CD4-positive, alpha-beta T cell treated with Interleukin-17A for 4 hours (primary cell): ENCODE measurements around the gene TPP1.

Experiments
- DNase-seq: peaks from one replicate; pipeline ENCODE4 v3.0.0-alpha.2; 2020; ENCODE audit warnings: mixed read lengths

The TPP1 gene

DNA sequence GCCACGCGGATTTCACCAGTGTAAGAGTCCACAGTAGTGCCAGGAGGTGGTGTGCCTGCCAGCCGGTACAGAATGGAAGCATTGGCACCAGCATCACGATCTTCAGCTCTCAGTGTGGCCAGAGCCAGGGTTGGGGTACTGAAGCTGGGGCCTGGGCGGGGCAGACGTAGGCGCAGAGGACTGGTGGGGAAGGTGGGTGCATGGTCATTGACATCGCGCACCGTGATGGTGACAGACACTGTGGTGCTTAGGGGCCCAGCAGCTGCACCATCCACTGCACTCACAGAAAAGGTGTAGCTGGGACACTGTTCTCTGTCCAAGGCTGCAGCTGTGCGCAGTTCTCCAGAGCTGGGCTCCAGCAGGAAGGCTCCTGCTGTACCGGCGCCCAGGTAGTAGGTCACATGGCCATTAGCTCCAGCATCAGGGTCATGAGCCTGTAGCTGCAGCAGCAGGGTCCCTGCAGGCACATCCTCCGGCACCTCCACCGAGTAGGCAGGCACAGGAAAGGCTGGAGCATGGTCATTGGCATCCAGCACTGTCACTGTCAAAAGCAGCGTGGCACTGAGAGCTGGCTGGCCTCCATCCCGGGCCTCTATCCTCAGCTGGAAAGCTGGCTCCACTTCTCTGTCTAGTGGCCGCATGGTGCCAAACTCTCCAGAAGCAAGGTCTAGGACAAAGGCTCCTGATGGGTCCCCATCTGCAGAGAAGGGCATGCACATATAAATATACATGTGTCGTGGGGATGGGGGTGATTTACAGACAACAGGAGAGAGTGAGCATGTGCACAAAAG lies 7.9 kb upstream of the TPP1 start:
- DNase-seq = no peak

DNA sequence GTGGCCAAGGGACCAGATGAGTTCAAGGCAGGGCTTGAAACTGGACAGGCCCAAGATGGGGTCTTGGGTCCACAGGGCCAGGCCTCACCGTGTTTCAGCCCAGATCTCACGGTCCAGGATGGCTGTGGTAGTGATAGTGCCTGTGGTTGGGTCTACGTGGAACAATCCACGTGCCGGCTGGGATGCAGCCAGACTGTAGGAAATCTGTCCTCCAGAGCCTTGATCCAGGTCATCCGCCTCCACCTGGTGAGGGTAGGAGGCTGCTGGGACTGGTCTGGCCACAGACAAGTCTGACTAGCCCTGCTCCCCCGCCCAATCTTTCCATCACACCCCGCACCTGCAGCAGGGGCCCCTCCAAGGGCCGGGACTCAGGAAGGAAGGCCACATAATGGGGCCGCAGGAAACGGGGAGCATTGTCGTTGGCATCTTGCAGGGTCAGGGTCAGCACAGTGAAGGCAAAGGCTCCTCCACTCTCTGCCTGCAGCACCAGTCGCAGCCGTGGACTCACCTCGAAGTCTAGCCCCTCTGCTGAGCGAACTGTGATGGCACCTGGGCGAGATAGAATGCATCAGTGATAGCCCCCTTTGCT lies 6.7 kb upstream of the TPP1 start:
- DNase-seq = no peak

GRCh38 chr11:6625156-6625831 lies 6.1 kb upstream of the TPP1 start:
- no peak for DNase-seq

DNA sequence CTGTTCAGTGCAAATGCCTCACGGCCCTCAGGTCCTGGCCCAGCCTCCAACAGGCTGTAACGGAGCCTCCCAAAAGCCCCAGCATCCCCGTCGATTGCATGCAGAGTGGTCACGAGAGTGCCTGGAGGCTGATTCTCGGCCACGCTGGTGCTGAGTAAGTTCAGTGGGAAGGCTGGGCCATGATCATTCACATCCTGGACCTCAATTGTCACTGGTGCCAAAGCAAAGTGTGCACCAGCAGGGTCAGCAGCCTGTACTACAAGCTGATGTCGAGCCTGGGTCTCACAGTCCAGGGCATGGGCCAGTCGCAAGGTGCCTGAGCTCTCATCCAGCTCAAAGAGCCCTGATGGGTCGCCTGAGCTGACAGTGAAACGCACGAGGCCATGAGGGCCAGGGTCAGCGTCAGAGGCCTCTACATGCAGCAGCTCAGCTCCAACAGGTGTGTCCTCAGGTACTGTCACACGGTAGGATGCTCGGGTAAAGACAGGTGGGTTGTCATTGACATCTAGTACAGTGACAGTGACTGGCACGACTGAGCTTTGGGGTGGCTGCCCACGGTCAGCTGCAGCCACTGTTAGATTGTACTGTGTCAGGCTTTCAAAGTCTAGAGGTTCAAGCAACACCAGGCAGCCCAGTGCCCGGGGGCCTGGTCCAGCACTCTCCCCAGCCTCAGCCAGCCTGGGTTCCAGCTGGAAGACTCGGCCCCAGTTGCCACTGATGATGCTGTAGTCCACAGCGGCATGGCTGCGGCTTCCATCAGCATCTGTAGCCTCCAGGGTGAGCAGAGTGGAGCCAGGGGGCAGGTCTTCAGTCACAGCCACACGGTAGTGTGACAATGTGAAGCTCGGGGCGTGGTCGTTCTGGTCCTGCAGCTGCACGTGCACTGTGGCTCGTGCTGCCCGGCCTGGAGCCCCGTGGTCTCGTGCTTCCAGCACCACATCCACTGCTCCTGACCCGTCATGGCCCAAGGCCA lies 4.5 kb upstream of the TPP1 start:
- no peak for DNase-seq

GRCh38 chr11:6622261-6623171 lies 3.3 kb upstream of the TPP1 start:
- no peak for DNase-seq

GRCh38 chr11:6621711-6622211 lies 2.5 kb upstream of the TPP1 start:
- DNase-seq = no peak

DNA sequence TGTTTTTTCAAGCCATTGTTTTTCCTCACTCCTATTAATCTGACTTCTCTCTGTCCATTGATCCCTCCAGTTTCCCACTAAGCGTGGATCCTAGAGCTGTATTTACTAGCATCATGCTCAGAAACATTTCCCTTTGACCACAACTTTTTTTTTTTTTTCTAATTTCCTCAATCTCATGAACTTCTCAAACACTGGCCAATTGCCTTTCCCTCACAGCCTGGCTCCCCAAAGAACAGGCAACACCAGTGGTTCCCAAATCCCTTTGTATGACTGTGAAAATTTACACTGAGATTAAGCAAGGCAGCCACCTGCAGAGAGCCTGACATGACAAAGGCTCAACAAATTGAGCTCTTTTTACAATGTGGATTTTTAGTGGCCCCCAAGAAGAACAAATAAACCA lies 1.4 kb upstream of the TPP1 start:
- DNase-seq = no peak

- DNase-seq = peak; percentile 83
Measured at GRCh38 chr11:6618117-6619003, 862 bp downstream of the TPP1 start.

DNA sequence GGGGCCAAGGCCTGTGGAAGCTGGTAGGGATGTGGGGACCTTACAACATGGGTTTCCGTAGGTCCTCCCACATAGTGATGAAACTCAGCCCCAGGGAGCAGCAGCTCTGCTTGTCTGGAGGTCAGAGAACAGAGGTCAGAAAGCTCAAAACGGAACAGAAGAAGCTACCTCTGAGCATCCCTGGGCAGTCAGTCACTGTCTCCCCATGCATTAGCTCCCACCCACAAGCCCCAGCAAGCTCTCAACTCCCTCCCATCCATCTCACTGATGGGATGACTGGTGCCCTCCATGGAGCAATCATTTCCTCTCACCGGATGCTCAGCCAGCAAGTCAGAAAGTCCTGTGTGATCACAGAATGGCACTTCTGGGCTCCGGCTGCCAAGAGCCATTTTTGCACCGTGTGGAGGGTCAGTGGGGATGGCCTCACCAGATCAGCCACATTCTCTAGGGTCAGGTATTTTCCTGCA lies 1.9 kb downstream of the TPP1 start:
- DNase-seq = no peak

- DNase-seq = no peak
Measured at GRCh38 chr11:6616596-6617250, 2.5 kb downstream of the TPP1 start.

DNA sequence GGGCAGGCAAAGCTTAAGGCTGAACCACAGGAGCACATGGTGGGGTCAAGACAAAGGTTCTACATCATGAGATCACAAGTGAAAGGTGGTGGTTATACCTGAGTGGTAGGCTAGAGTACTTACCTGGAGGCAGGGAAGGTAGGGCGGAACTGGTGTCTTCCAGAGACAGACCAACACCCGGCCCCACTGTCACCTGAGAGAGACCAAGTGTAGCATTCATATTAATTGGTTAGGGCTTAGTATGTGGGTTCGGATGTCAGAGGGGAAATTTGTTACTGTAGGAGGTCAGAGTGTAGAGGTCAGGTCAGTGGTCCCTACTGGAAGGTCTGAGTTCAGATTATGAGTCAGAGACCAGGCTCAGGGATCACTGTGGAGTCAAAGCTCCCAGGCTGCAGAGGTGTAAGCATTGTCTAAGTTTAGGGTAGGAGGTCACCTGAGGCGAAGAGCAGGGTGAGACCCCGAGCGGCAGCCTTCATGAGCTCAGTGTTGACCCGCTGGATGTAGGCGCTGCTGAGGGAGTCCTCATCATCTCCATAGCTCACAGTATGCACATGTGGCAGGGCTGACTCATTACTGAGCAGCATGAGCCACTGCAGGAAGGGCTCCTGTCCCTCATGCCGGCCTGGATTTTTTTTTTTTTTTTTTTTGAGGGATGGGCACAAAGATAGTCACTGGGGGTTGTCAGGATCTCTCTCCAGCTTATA lies 3.2 kb downstream of the TPP1 start:
- no peak for DNase-seq

DNA sequence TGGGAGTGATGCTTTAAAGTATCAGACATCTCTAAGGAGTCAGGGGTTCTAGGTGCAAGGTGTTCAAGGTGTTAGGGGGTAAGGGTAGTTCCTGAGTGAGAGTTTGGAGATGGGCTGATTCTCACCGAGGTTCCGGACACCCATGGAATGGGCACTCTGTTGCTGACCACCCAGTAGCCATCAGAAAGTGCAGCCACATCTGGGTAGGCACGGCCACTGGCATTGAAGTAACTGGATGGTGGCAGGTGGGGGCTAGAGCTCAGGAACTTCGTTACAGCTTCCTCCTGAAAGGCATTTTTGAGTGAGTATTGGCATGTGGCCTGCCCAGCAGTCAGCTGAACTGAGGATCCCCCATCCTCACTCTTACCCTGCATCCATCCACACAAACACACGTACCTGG lies 4.2 kb downstream of the TPP1 start:
- no peak for DNase-seq

DNA sequence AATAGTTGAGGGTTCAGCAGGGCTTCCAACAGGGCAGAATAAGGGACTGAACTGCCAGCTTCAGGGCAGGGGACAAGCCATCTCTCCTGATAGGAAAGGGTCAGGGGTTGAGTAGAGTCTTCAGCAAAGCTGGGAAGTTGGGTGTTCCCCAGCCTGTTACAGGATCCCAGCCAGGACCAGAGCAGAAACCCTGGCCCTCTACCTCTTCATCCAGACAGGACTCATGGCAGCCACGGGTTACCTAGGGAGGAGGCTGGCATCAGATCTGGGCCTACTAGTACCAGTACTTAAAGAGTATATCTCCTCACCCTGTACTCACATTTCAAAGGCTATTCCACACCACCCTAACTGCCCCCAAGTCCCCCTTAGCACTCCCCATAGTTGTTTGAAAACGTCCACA lies 4.8 kb downstream of the TPP1 start:
- DNase-seq = no peak

- DNase-seq = no peak
Measured at GRCh38 chr11:6613496-6613895, 5.7 kb downstream of the TPP1 start.

GRCh38 chr11:6612213-6613041 lies 6.8 kb downstream of the TPP1 start, which contains the start of gene TAF10:
Gene TAF10 (minus strand): TSS chr11:6612216. CDS start chr11:6612189, 27 bp downstream.
- peak; percentile 98 for DNase-seq

GRCh38 chr11:6611963-6612212 lies 7.3 kb downstream of the TPP1 start:
- no peak for DNase-seq

DNA sequence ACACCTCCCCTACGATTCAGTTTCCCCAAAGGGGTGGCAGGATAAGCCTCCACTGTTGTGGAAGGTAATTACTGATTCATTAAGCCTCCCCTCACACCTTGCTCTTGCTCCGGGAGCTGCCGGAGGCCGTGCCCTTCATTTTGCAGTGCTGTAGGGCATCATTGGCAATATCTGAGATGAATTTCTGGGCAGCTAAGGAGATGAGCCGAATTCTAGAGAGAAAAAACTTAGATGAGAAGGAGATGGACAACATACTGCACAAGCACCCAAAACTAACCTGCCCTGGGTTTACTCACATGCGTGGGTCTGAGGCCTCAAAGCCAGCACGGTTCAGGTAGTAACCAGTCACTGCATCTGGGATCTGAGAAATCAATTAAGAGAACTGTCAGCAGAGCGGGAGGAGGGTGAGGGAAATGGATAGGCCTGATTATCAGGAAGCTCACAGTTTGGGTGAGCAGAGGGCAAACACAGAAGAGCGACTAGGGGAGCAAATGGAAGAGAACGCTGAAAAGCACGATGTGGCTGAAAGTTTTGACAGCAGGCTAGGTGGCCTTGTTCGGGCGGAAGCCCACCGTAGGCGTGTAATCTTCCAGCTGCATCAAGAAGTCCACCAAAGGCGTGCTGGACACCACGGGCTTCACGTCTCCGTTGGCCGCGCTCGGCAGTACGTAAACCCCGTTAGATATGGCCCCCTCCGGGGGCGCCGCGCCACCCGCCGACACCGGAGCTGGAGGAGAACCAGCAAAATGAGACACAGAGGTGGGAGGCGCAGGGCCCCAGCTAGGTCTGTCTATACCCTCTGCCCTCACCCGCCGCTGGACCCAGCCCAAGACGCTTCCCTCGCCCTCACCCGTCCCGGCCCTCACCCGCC lies 7.9 kb downstream of the TPP1 start:
- peak; percentile 50 for DNase-seq
